H9 (cell line): ENCODE results near the gene ERICH2. TPM values are rescaled to one million over a fixed set of nuclear protein-coding genes. Genes with fewer than 3 reads are reported as not detected.

ENCODE experiments used
- DNase-seq: peaks from one replicate; pipeline ENCODE4 v3.0.0-alpha.2; 2017
- H2AFZ ChIP-seq: one replicate; pipeline ENCODE4 v1.6.1; 2013; ENCODE audit warnings: mild to moderate bottlenecking, low read length, control low read depth, moderate library complexity
- H2AK5ac ChIP-seq: 2 replicates; pipeline ENCODE4 v1.6.1; 2013; ENCODE audit warnings: low read length, control low read depth, mixed read lengths; ENCODE audit not compliant: insufficient read length
- H2BK120ac ChIP-seq: one replicate; pipeline ENCODE4 v1.6.1; 2013; ENCODE audit warnings: low read depth, mild to moderate bottlenecking, low read length, control low read depth, inconsistent platforms; ENCODE audit not compliant: poor library complexity, severe bottlenecking
- H2BK12ac ChIP-seq: 2 replicates; pipeline ENCODE4 v1.6.1; 2013; ENCODE audit warnings: low read length, control low read depth, mixed read lengths, low read depth; ENCODE audit not compliant: insufficient read length
- H2BK15ac ChIP-seq: 2 replicates; pipeline ENCODE4 v1.6.1; 2013; ENCODE audit warnings: low read depth, low read length, control low read depth
- H2BK20ac ChIP-seq: one replicate; pipeline ENCODE4 v1.6.1; 2013; ENCODE audit warnings: low read depth, mild to moderate bottlenecking, low read length, control low read depth, inconsistent platforms; ENCODE audit not compliant: poor library complexity, severe bottlenecking
- H2BK5ac ChIP-seq: 2 replicates; pipeline ENCODE4 v1.6.1; 2013; ENCODE audit warnings: low read length, control low read depth, mixed read lengths; ENCODE audit not compliant: insufficient read length
- H3K14ac ChIP-seq: 2 replicates; pipeline ENCODE4 v1.6.1; 2013; ENCODE audit warnings: low read length, control low read depth; ENCODE audit not compliant: insufficient read depth
- H3K18ac ChIP-seq: 2 replicates; pipeline ENCODE4 v1.6.1; 2013; ENCODE audit warnings: low read depth, mild to moderate bottlenecking, mixed read lengths, low read length, control low read depth; ENCODE audit not compliant: insufficient read length
- H3K23ac ChIP-seq: 2 replicates; pipeline ENCODE4 v1.6.1; 2013; ENCODE audit warnings: low read length, control low read depth, mixed read lengths, low read depth; ENCODE audit not compliant: insufficient read length
- H3K23me2 ChIP-seq: 2 replicates; pipeline ENCODE4 v1.6.1; 2013; ENCODE audit warnings: low read depth, mild to moderate bottlenecking, mixed read lengths, low read length, control low read depth; ENCODE audit not compliant: insufficient read length, poor library complexity, severe bottlenecking
- H3K27ac ChIP-seq: 2 replicates; pipeline ENCODE4 v1.5.1; 2013; ENCODE audit warnings: low read length, control low read depth, mixed read lengths, low read depth; ENCODE audit not compliant: insufficient read length
- H3K27me3 ChIP-seq: 2 replicates; pipeline ENCODE4 v1.6.1; 2013; ENCODE audit warnings: low read length, control low read depth, inconsistent platforms; ENCODE audit not compliant: insufficient read depth
- H3K4ac ChIP-seq: 2 replicates; pipeline ENCODE4 v1.6.1; 2013; ENCODE audit warnings: low read depth, mild to moderate bottlenecking, control low read depth, inconsistent platforms, low read length, moderate library complexity
- H3K4me1 ChIP-seq: 2 replicates; pipeline ENCODE4 v1.6.1; 2013; ENCODE audit warnings: low read length, control low read depth, inconsistent platforms; ENCODE audit not compliant: insufficient read depth
- H3K4me2 ChIP-seq: 2 replicates; pipeline ENCODE4 v1.6.1; 2013; ENCODE audit warnings: low read length, control low read depth, mixed read lengths; ENCODE audit not compliant: insufficient read length, insufficient read depth
- H3K56ac ChIP-seq: 2 replicates; pipeline ENCODE4 v1.6.1; 2013; ENCODE audit warnings: low read depth, mild to moderate bottlenecking, mixed read lengths, low read length, control low read depth; ENCODE audit not compliant: insufficient read length
- H3K79me1 ChIP-seq: 2 replicates; pipeline ENCODE4 v1.6.1; 2013; ENCODE audit warnings: low read depth, mild to moderate bottlenecking, moderate library complexity, low read length, control low read depth, inconsistent platforms; ENCODE audit not compliant: insufficient read depth, poor library complexity, severe bottlenecking
- H3K79me2 ChIP-seq: 2 replicates; pipeline ENCODE4 v1.6.1; 2013; ENCODE audit warnings: low read length, control low read depth, inconsistent platforms; ENCODE audit not compliant: insufficient read depth
- H3K9ac ChIP-seq: 2 replicates; pipeline ENCODE4 v1.6.1; 2013; ENCODE audit warnings: low read length, control low read depth, mixed read lengths; ENCODE audit not compliant: insufficient read length; ENCODE audit errors: extremely low read depth
- H3K9me3 ChIP-seq: one replicate; pipeline ENCODE4 v1.6.1; 2013; ENCODE audit warnings: low read depth, low read length, inconsistent platforms; ENCODE audit not compliant: control insufficient read depth
- H3T11ph ChIP-seq: one replicate; pipeline ENCODE4 v1.6.1; 2013; ENCODE audit warnings: mild to moderate bottlenecking, low read length, control low read depth, inconsistent platforms
- H4K20me1 ChIP-seq: one replicate; pipeline ENCODE4 v1.6.1; 2013; ENCODE audit not compliant: control insufficient read depth, insufficient read length, insufficient read depth
- H4K5ac ChIP-seq: 2 replicates; pipeline ENCODE4 v1.6.1; 2013; ENCODE audit warnings: low read depth, mild to moderate bottlenecking, mixed read lengths, low read length, control low read depth; ENCODE audit not compliant: insufficient read length
- H4K8ac ChIP-seq: replicated peaks from 2 replicates; pipeline ENCODE4 v1.6.1; 2013; ENCODE audit warnings: low read length, control low read depth, mixed read lengths, low read depth; ENCODE audit not compliant: insufficient read length
- H4K91ac ChIP-seq: 2 replicates; pipeline ENCODE4 v1.6.1; 2013; ENCODE audit warnings: low read depth, mild to moderate bottlenecking, moderate library complexity, mixed read lengths, low read length, control low read depth; ENCODE audit not compliant: insufficient read length
- H3K27ac Mint-ChIP-seq, 3 experiments: 2 replicates in 2 of 3; 3 replicates in 1 of 3; pipeline ENCODE4 v1.8.0; 2020 to 2021; ENCODE audit warnings: mixed read lengths in 3 of 3, mild to moderate bottlenecking in 1 of 3, moderate library complexity in 1 of 3
- H3K27me3 Mint-ChIP-seq: 2 replicates; pipeline ENCODE4 v1.8.0; 2021; ENCODE audit warnings: low read depth, mild to moderate bottlenecking, moderate library complexity, mixed read lengths
- H3K36me3 Mint-ChIP-seq, 3 experiments: 2 replicates in 2 of 3; 3 replicates in 1 of 3; pipeline ENCODE4 v1.8.0; 2020 to 2021; ENCODE audit warnings: low read depth in 3 of 3, mixed read lengths in 3 of 3; ENCODE audit not compliant: insufficient read depth in 1 of 3
- H3K4me1 Mint-ChIP-seq, 2 experiments: 2 replicates each; pipeline ENCODE4 v1.8.0; 2020; ENCODE audit warnings: mixed read lengths in 2 of 2
- H3K4me3 Mint-ChIP-seq, 2 experiments: 2 replicates in 1 of 2; 3 replicates in 1 of 2; pipeline ENCODE4 v1.8.0; 2020 to 2021; ENCODE audit warnings: mild to moderate bottlenecking in 2 of 2, mixed read lengths in 2 of 2, moderate library complexity in 1 of 2
- H3K9me3 Mint-ChIP-seq, 2 experiments: 2 replicates in 1 of 2; 3 replicates in 1 of 2; pipeline ENCODE4 v1.8.0; 2020; ENCODE audit warnings: mild to moderate bottlenecking in 2 of 2, mixed read lengths in 2 of 2, moderate library complexity in 1 of 2
- CTCF ChIP-seq: fragments of 200-600 bp; sonication (generic); conservative IDR thresholded peaks from 3 replicates; pipeline ENCODE4 v1.8.0; 2021; ENCODE audit warnings: antibody characterized with exemption, mild to moderate bottlenecking
- whole genome bisulfite sequencing: extraction: QIAGEN DNeasy Blood & Tissue Kit; methylation state at CpG from one replicate; pipeline ENCODE4 v1.1.7; 2013; ENCODE audit warnings: missing lambda C conversion rate, low lambda C conversion rate, mixed read lengths; ENCODE audit not compliant: insufficient read length; ENCODE audit errors: extremely low coverage; 5-methylcytosine and 5-hydroxymethylcytosine counted together
- total RNA-seq: library from RNA; stranded (reverse); gene quantifications from 2 replicates; pipeline ENCODE4 v1.2.1, GENCODE V29; 2021

The ERICH2 gene
- total RNA-seq, 1 experiment from 2014 or later = 1.2 TPM

- H3K4me3 Mint-ChIP-seq = no peak overlapping the region
- Histone ChIP-seq H3K4ac (no peak overlapping the region), H3T11ph (no peak overlapping the region), H3K23me2 (no peaks in the 10 kb centered on the region), H3K9me3 (no peaks in the 10 kb centered on the region), H3K56ac (no peak overlapping the region), H3K79me2 (no peaks in the 10 kb centered on the region), H3K79me1 (no peaks in the 10 kb centered on the region), H4K20me1 (no peaks in the 10 kb centered on the region), H4K91ac (no peak overlapping the region), H3K4me2 (no peak overlapping the region), H4K5ac (no peak overlapping the region), H3K4me1 (no peaks in the 10 kb centered on the region), H2BK5ac (no peak overlapping the region), H2BK15ac (no peak overlapping the region), H2BK120ac (no peak overlapping the region), H2AK5ac (no peak overlapping the region), H2BK20ac (no peak overlapping the region), H3K18ac (no peak overlapping the region), H3K23ac (no peak overlapping the region), H3K14ac (no peak overlapping the region), H3K27me3 (no peaks in the 10 kb centered on the region), H3K27ac (no peak overlapping the region), H4K8ac (no peak overlapping the region), H2BK12ac (no peak overlapping the region), H3K9ac (no peak overlapping the region), H2AFZ (no peak overlapping the region)
- H3K36me3 Mint-ChIP-seq = no peaks in the 10 kb centered on the region
- peaks cover 7% of the 10 kb centered on the region for H3K27me3 Mint-ChIP-seq
- H3K4me1 Mint-ChIP-seq = peaks cover 5 to 6% of the 10 kb centered on the region in 2 experiments; a peak in 2 of 4 replicates
- no peak overlapping the region for H3K27ac Mint-ChIP-seq
- no peak for TF ChIP-seq CTCF
- no peaks in the 10 kb centered on the region for H3K9me3 Mint-ChIP-seq
- DNase-seq = no peak
- WGBS = no CpG with 5 or more reads among the region's 2 CpGs
Observed at GRCh38 chr2:170806548-170806947, 36.4 kb downstream of the ERICH2 start.
